Activated CD4-positive, alpha-beta T cell treated with anti-CD3 and anti-CD28 coated beads for 4 hours (primary cell): Measurements from ENCODE around the gene VLDLR.

Source experiments
- DNase-seq, 2 donors: peaks; one replicate each; pipeline ENCODE4 v3.0.0-alpha.2; 2020

The VLDLR gene

GRCh38 chr9:2621722-2622460 is at the start of gene VLDLR:
Gene VLDLR, plus strand, starts transcription at chr9:2621787. Its CDS starts 403 bp downstream, at chr9:2622190.
- DNase-seq, result peak; percentile 4 to 16

GRCh38 chr9:2574203-2574602 is 47.4 kb upstream of the VLDLR start:
- no peak for DNase-seq

- DNase-seq, result no peak
Measured at GRCh38 chr9:2576631-2577030, 45.0 kb upstream of the VLDLR start.

GRCh38 chr9:2583308-2584013 is 38.1 kb upstream of the VLDLR start:
- no peak for DNase-seq

- no peak for DNase-seq
Measured at GRCh38 chr9:2591967-2592366, 29.6 kb upstream of the VLDLR start.

GRCh38 chr9:2593744-2594143 is 27.8 kb upstream of the VLDLR start:
- no peak for DNase-seq

- no peak for DNase-seq
Measured at GRCh38 chr9:2595973-2596372, 25.6 kb upstream of the VLDLR start.

- DNase-seq, result no peak
Measured at GRCh38 chr9:2597483-2597882, 24.1 kb upstream of the VLDLR start.

- DNase-seq, result no peak
Measured at GRCh38 chr9:2599896-2600295, 21.7 kb upstream of the VLDLR start.

GRCh38 chr9:2600307-2600706 is 21.3 kb upstream of the VLDLR start:
- no peak for DNase-seq

- DNase-seq, result no peak
Measured at GRCh38 chr9:2601785-2602378, 19.7 kb upstream of the VLDLR start.

GRCh38 chr9:2602704-2603116 is 18.9 kb upstream of the VLDLR start:
- DNase-seq, result no peak

- DNase-seq, result no peak
Measured at GRCh38 chr9:2603621-2604020, 18.0 kb upstream of the VLDLR start.

GRCh38 chr9:2605246-2605645 is 16.3 kb upstream of the VLDLR start:
- no peak for DNase-seq

- no peak for DNase-seq
Measured at GRCh38 chr9:2608276-2608675, 13.3 kb upstream of the VLDLR start.

GRCh38 chr9:2610985-2611384 is 10.6 kb upstream of the VLDLR start:
- no peak for DNase-seq

- no peak for DNase-seq
Measured at GRCh38 chr9:2611961-2612360, 9.6 kb upstream of the VLDLR start.

GRCh38 chr9:2613730-2614271 is 7.8 kb upstream of the VLDLR start:
- DNase-seq, result no peak

- no peak for DNase-seq
Measured at GRCh38 chr9:2615497-2615896, 6.1 kb upstream of the VLDLR start.

- DNase-seq, result no peak
Measured at GRCh38 chr9:2616692-2617377, 4.8 kb upstream of the VLDLR start.

- DNase-seq, result no peak
Measured at GRCh38 chr9:2618289-2618688, 3.3 kb upstream of the VLDLR start.

GRCh38 chr9:2620919-2621721 is 467 bp upstream of the VLDLR start:
- peak; percentile 17 to 23 for DNase-seq
